ENCODE data around the gene HHIP. TPM values are rescaled to one million over a fixed set of nuclear protein-coding genes. Genes with fewer than 3 reads are reported as not detected.
"Not testable (repeated sequence)": the region's sequence is repeated elsewhere in the genome, so short reads cannot be mapped to it uniquely, and the experiment has no call there.

Gene HHIP
- total and polyA plus RNA-seq, 2 experiments from 2014 or later = 20.8 to 29.2 TPM

DNA sequence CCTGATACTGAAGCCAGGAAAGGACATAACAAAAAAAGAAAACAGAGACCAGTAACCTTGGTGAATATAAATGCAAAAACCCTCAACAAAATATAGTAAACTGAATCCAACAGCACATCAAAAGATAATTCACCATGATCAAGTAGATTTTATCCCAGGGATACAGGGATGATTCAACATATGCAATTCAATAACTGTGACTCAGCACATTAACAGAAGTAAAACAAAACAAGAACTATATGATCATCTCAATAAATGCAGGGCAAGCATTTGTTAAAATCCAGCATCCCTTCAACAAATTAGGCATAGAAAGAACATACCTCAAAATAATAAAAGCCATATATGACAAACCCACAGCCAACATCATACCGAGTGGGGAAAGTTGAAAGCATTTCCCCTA lies 112.0 kb downstream of the HHIP start:
- DNase-seq (ENCODE audit: low spot score) = no peak
- TF ChIP-seq CTCF (IDR thresholded peaks at IDR 0.05; ENCODE audit: poor library complexity) (no peak), EZH2phosphoT487 (IDR thresholded peaks at IDR 0.05; ENCODE audit: low read depth, severe bottlenecking, unreplicated experiment) (no peak), EZH2 (IDR thresholded peaks at IDR 0.05; ENCODE audit: borderline replicate concordance) (no peak)
- H3K27me3 ChIP-seq = no peaks in the 10 kb centered on the region
- no peaks in the 10 kb centered on the region for H3K9me3 ChIP-seq (ENCODE audit: low read depth)
- no peaks in the 10 kb centered on the region for H3K4me1 ChIP-seq (ENCODE audit: insufficient read depth)
- no peaks in the 10 kb centered on the region for H3K36me3 ChIP-seq (replicated peaks; ENCODE audit: insufficient read depth, low read depth)
- no peak overlapping the region for H3K4me2 ChIP-seq
- no peaks in the 10 kb centered on the region for H3K9me2 ChIP-seq (replicated peaks; ENCODE audit: insufficient read depth)
- H2AFZ ChIP-seq = no peak overlapping the region
- no peaks in the 10 kb centered on the region for H3K79me2 ChIP-seq
- H4K20me1 ChIP-seq (ENCODE audit: insufficient read depth, poor library complexity, severe bottlenecking) = no peaks in the 10 kb centered on the region
- no peak overlapping the region for H3K27ac ChIP-seq
- no peak overlapping the region for H3K4me3 ChIP-seq
- 93% methylated on average over 1 of the region's 1 CpG for WGBS (ENCODE audit: low lambda C conversion rate, missing lambda C conversion rate)

DNA sequence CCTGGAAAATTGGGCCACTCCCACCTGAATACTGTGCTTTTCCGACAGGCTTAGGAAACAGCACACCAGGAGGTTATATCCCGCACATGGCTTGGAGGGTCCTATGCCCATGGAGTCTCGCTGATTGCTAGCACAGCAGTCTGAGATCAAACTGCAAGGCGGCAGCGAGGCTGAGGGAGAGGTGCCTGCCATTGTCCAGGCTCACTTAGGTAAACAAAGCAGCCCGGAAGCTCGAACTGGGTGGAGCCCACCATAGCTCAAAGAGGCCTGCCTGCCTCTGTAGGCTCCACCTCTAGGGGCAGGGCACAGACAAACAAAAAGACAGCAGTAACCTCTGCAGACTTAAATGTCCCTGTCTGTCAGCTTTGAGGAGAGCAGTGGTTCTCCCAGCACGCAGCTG lies 122.9 kb downstream of the HHIP start:
- WGBS (ENCODE audit: low lambda C conversion rate, missing lambda C conversion rate) = 53% methylated on average over 8 of the region's 8 CpGs

DNA sequence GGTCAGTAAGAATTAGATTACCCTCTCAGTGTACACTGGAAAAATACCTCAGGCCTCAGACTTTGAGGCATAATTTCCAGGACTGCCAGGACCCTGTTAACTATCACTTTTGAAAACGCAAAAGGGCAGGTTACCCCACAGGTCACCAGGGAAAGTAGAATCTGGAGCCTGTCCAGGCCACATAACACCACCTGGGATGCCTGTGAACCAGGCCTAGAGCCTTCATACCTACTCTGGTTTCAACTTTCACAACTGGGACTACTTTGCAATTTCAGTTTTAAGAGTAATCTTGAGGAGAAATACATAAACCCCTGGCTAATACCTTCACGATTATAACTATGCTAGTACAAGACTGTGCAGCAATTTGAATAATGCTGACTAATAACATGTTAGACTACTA lies 132.4 kb downstream of the HHIP start:
- no peak overlapping the region for H2AFZ ChIP-seq
- H3K4me2 ChIP-seq = no peak overlapping the region
- no peak for TF ChIP-seq EZH2phosphoT487 (IDR thresholded peaks at IDR 0.05; ENCODE audit: low read depth, severe bottlenecking, unreplicated experiment)
- no peak for TF ChIP-seq EZH2 (IDR thresholded peaks at IDR 0.05; ENCODE audit: borderline replicate concordance)
- TF ChIP-seq CTCF (IDR thresholded peaks at IDR 0.05; ENCODE audit: poor library complexity) = no peak
- H3K4me1 ChIP-seq (ENCODE audit: insufficient read depth) = no peaks in the 10 kb centered on the region
- WGBS (ENCODE audit: low lambda C conversion rate, missing lambda C conversion rate) = 83% methylated on average over 2 of the region's 2 CpGs
- no peaks in the 10 kb centered on the region for H3K9me3 ChIP-seq (ENCODE audit: low read depth)
- H3K79me2 ChIP-seq = no peaks in the 10 kb centered on the region
- no peaks in the 10 kb centered on the region for H4K20me1 ChIP-seq (ENCODE audit: insufficient read depth, poor library complexity, severe bottlenecking)
- H3K36me3 ChIP-seq (replicated peaks; ENCODE audit: insufficient read depth, low read depth) = no peaks in the 10 kb centered on the region
- DNase-seq (ENCODE audit: low spot score) = no peak
- H3K27ac ChIP-seq = no peak overlapping the region
- H3K9me2 ChIP-seq (replicated peaks; ENCODE audit: insufficient read depth) = no peaks in the 10 kb centered on the region
- H3K4me3 ChIP-seq = no peak overlapping the region
- no peaks in the 10 kb centered on the region for H3K27me3 ChIP-seq

More for the DNA sequence above, 122.9 kb downstream of the HHIP start:
- H3K36me3 ChIP-seq (replicated peaks; ENCODE audit: insufficient read depth, low read depth); H3K4me3 ChIP-seq; H2AFZ ChIP-seq; H3K9me3 ChIP-seq (ENCODE audit: low read depth); H3K27ac ChIP-seq; H4K20me1 ChIP-seq (ENCODE audit: insufficient read depth, poor library complexity, severe bottlenecking); H3K9me2 ChIP-seq (replicated peaks; ENCODE audit: insufficient read depth); H3K4me2 ChIP-seq; H3K4me1 ChIP-seq (ENCODE audit: insufficient read depth); H3K79me2 ChIP-seq; H3K27me3 ChIP-seq; DNase-seq (ENCODE audit: low spot score): not testable (repeated sequence)

GRCh38 chr4:144782345-144782744 lies 136.4 kb downstream of the HHIP start:
- TF ChIP-seq EZH2phosphoT487 (IDR thresholded peaks at IDR 0.05; ENCODE audit: low read depth, severe bottlenecking, unreplicated experiment) = no peak
- TF ChIP-seq CTCF (IDR thresholded peaks at IDR 0.05; ENCODE audit: poor library complexity) = no peak
- TF ChIP-seq EZH2 (IDR thresholded peaks at IDR 0.05; ENCODE audit: borderline replicate concordance) = no peak
- DNase-seq (ENCODE audit: low spot score) = no peak
- Histone ChIP-seq H3K4me1 (ENCODE audit: insufficient read depth) (peaks cover 8% of the 10 kb centered on the region), H3K36me3 (replicated peaks; ENCODE audit: insufficient read depth, low read depth) (no peaks in the 10 kb centered on the region), H3K27me3 (no peaks in the 10 kb centered on the region), H3K4me3 (no peak overlapping the region), H3K27ac (no peak overlapping the region), H4K20me1 (ENCODE audit: insufficient read depth, poor library complexity, severe bottlenecking) (no peaks in the 10 kb centered on the region), H3K4me2 (no peak overlapping the region), H3K9me3 (ENCODE audit: low read depth) (no peaks in the 10 kb centered on the region), H3K9me2 (replicated peaks; ENCODE audit: insufficient read depth) (no peaks in the 10 kb centered on the region), H3K79me2 (no peaks in the 10 kb centered on the region), H2AFZ (no peak overlapping the region)
- 77% methylated on average over 5 of the region's 5 CpGs for WGBS (ENCODE audit: low lambda C conversion rate, missing lambda C conversion rate)
